Right lobe of liver (tissue), 4 donors: ENCODE results near the gene AGPAT2.

Source experiments
- CTCF ChIP-seq, 4 donors: fragments of 200-600 bp in 3 of 4; fragments of 450-650 bp in 1 of 4; IDR thresholded peaks; one replicate each; pipeline versions ENCODE4 v1.5.1 to v1.8.0; 2016 to 2022; ENCODE audit warnings: antibody characterized with exemption in 4 of 4, mild to moderate bottlenecking in 2 of 4
- POLR2A ChIP-seq: fragments of 450-650 bp; IDR thresholded peaks from one replicate; pipeline ENCODE4 v1.6.1; 2017; ENCODE audit warnings: antibody characterized with exemption, mild to moderate bottlenecking
- donor health status: DM: no; HTN: no; CAD: no.
- donor health status: DM: no; HTN: no; CAD: no.
- donor health status: DM: no; HTN: yes; CAD: no.

GRCh38 chr9:136712690-136713544 is 25.7 kb upstream of the AGPAT2 start:
- TF ChIP-seq CTCF (IDR thresholded peaks at IDR 0.05) (no peak), POLR2A (no peak)
